NB4 (cell line): ENCODE measurements around the gene SLC9A2.

Experiments used
- DNase-seq: peaks from one replicate; pipeline ENCODE4 v3.0.0; 2010; ENCODE audit warnings: low read depth
- H3K4me3 ChIP-seq: one replicate; pipeline ENCODE4 v1.5.1; 2011; ENCODE audit warnings: mild to moderate bottlenecking, low read depth, low read length, moderate library complexity
- MYC ChIP-seq: IDR thresholded peaks from 2 replicates; pipeline ENCODE4 v1.6.1; 2011; ENCODE audit warnings: low read depth, low read length
- POLR2A ChIP-seq: IDR thresholded peaks from 2 replicates; pipeline ENCODE4 v1.6.1; 2011; ENCODE audit warnings: mild to moderate bottlenecking; ENCODE audit not compliant: insufficient read length; ENCODE audit errors: extremely low read depth
- TF ChIP-seq, protein P1 (sequence below): IDR thresholded peaks from 2 replicates; pipeline ENCODE4 v1.6.1; 2011; ENCODE audit warnings: low read depth, low read length
- TF ChIP-seq, protein P2 (sequence below): IDR thresholded peaks from one replicate; pipeline ENCODE4 v1.5.1; 2012; ENCODE audit warnings: low read depth, low read length

SLC9A2 gene

DNA sequence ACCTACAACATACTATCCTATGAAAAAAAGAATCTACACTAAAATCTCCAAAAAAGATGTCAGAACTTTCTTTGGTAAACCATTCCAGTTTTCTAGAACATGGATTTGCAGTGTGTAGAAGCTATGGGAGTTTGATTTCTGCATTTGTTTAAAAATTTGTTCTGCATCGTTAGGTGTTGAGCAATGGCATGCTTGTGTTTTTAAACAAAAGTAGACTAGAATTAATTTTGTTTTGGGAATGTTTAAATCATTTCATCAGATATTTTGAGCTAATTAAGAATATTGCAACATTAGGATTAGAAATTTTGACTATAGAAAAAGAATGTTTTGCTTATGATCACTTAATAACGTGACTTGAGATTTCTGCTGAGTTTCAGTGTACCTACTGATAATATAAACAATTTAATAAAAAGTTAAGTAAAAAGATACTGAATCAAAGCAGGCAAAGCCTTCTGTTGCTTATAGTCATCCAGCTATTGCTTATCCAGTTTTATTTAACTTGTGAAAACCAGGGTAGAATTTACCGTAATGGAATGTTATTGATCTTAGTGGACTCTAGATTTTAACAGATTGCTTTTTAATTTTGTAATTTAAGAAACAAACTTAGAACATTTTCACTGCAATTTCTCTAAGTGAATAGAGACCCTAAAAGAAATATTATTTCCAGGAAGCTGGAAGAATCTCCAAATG lies 135.2 kb downstream of the SLC9A2 start:
- no peak overlapping the region for H3K4me3 ChIP-seq
- no peak for DNase-seq
- TF ChIP-seq, protein P1, sequence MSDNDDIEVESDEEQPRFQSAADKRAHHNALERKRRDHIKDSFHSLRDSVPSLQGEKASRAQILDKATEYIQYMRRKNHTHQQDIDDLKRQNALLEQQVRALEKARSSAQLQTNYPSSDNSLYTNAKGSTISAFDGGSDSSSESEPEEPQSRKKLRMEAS: no peak
- no peak for TF ChIP-seq POLR2A
- no peak for TF ChIP-seq MYC
- TF ChIP-seq, protein P2, sequence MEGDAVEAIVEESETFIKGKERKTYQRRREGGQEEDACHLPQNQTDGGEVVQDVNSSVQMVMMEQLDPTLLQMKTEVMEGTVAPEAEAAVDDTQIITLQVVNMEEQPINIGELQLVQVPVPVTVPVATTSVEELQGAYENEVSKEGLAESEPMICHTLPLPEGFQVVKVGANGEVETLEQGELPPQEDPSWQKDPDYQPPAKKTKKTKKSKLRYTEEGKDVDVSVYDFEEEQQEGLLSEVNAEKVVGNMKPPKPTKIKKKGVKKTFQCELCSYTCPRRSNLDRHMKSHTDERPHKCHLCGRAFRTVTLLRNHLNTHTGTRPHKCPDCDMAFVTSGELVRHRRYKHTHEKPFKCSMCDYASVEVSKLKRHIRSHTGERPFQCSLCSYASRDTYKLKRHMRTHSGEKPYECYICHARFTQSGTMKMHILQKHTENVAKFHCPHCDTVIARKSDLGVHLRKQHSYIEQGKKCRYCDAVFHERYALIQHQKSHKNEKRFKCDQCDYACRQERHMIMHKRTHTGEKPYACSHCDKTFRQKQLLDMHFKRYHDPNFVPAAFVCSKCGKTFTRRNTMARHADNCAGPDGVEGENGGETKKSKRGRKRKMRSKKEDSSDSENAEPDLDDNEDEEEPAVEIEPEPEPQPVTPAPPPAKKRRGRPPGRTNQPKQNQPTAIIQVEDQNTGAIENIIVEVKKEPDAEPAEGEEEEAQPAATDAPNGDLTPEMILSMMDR: no peak

DNA sequence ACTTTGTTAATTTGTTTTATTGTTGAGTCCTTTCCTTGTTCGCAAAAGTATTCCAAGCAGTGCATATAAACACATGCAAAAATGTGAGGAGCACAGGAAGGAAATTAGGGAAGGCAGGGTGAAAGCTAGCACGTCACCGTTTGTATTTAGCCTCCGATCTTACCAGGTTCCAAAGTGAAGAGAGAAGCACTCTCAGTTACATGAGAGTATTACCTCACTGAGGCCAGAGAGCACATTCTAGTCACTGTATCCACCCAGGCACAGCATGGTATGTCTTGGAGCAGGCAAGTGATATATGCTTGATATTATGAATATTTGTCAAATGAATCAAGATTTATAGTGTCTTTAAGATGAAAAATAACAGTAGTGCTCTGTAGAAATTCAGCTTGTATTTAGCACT lies 135.9 kb downstream of the SLC9A2 start:
- DNase-seq: no peak
- no peak overlapping the region for H3K4me3 ChIP-seq
- TF ChIP-seq, protein P1: no peak
- TF ChIP-seq, protein P2: no peak
- TF ChIP-seq MYC (no peak), POLR2A (no peak)

DNA sequence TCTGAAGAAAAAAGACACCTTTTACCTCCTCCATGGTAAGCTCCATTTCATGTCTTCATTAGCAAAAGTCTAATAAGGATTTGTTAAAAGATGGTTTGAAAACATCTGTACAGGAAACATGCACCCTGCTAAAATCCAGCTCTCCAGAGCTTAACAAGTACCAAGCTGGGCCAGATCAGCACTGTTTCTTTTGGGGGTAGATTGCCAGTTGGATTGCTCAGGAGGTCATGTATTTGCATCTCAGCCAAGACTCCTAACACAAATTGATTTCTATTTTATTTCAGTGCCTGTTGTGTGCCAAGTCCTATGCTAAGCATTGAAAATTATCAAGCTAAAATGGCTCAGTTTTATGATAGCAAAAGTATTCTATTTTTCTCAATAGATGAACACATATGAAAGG lies 139.1 kb downstream of the SLC9A2 start:
- H3K4me3 ChIP-seq: no peak overlapping the region
- no peak for DNase-seq
- no peak for TF ChIP-seq POLR2A
- no peak for TF ChIP-seq MYC
- TF ChIP-seq, protein P2: no peak
- TF ChIP-seq, protein P1: no peak
